VCaP (cell line): Measurements from ENCODE around the gene ARMH1.

Experiments
- H3K27ac ChIP-seq: fragments of 450-650 bp; 2 replicates; pipeline ENCODE4 v1.5.1; 2017
- CTCF ChIP-seq: fragments of 450-650 bp; conservative IDR thresholded peaks from 2 replicates; pipeline ENCODE4 v1.5.1; 2017; ENCODE audit warnings: mild to moderate bottlenecking, moderate library complexity

ARMH1 gene

GRCh38 chr1:44674113-44675000 is at the start of gene ARMH1, which contains the start of gene TMEM53:
ARMH1 (plus strand) TSS chr1:44674714; CDS start chr1:44689698, 14,984 bp downstream.
TMEM53 (minus strand) TSS chr1:44674481; CDS start chr1:44674391, 90 bp downstream.
- H3K27ac ChIP-seq: peak within 1 kb of the TSS; percentile 77
- TF ChIP-seq CTCF: no peak; the same call in 1 of the 2 replicates

GRCh38 chr1:44625348-44625747 is 49.2 kb upstream of the ARMH1 start:
- no peak for TF ChIP-seq CTCF
- H3K27ac ChIP-seq: no peak overlapping the region

GRCh38 chr1:44628962-44629756 is 45.4 kb upstream of the ARMH1 start:
- TF ChIP-seq CTCF: no peak
- H3K27ac ChIP-seq: no peak overlapping the region

- no peak overlapping the region for H3K27ac ChIP-seq
- TF ChIP-seq CTCF: no peak
Observed at GRCh38 chr1:44630116-44630515, 44.4 kb upstream of the ARMH1 start.

GRCh38 chr1:44631333-44631646 is 43.2 kb upstream of the ARMH1 start:
- no peak for TF ChIP-seq CTCF
- H3K27ac ChIP-seq: peak overlapping the region; percentile 92

GRCh38 chr1:44631647-44632539 is 42.6 kb upstream of the ARMH1 start:
- TF ChIP-seq CTCF: no peak
- peak overlapping the region; percentile 92 for H3K27ac ChIP-seq

- H3K27ac ChIP-seq: peak overlapping the region; percentile 92
- TF ChIP-seq CTCF: no peak
Observed at GRCh38 chr1:44632598-44632997, 41.9 kb upstream of the ARMH1 start.
